Trophoblast cell (in vitro differentiated cells and primary cell): ENCODE results near the gene ARHGAP22.

Experiments
- DNase-seq, 2 donors: peaks; one replicate each; pipeline ENCODE4 v3.0.0-alpha.2; 2016
- H2AFZ ChIP-seq: 2 replicates; pipeline ENCODE4 v1.6.1; 2013; ENCODE audit warnings: low read length, moderate library complexity, mild to moderate bottlenecking; ENCODE audit not compliant: insufficient read depth, poor library complexity
- H2AK5ac ChIP-seq: 2 replicates; pipeline ENCODE4 v1.6.1; 2013; ENCODE audit warnings: mild to moderate bottlenecking, low read length
- H2BK120ac ChIP-seq: 2 replicates; pipeline ENCODE4 v1.6.1; 2013; ENCODE audit warnings: low read length, mild to moderate bottlenecking, moderate library complexity; ENCODE audit not compliant: insufficient read depth, poor library complexity
- H2BK12ac ChIP-seq: 2 replicates; pipeline ENCODE4 v1.6.1; 2013; ENCODE audit warnings: mild to moderate bottlenecking, low read length, moderate library complexity
- H2BK5ac ChIP-seq: 2 replicates; pipeline ENCODE4 v1.6.1; 2013; ENCODE audit warnings: low read length, low read depth, moderate library complexity, mild to moderate bottlenecking; ENCODE audit not compliant: poor library complexity
- H3K14ac ChIP-seq: 2 replicates; pipeline ENCODE4 v1.6.1; 2013; ENCODE audit warnings: mild to moderate bottlenecking, low read length
- H3K18ac ChIP-seq: 2 replicates; pipeline ENCODE4 v1.6.1; 2013; ENCODE audit warnings: mild to moderate bottlenecking, low read length
- H3K23ac ChIP-seq: 2 replicates; pipeline ENCODE4 v1.6.1; 2013; ENCODE audit warnings: low read length
- H3K27ac ChIP-seq: 2 replicates; pipeline ENCODE4 v1.5.1; 2013; ENCODE audit warnings: low read depth, mild to moderate bottlenecking, inconsistent platforms, low read length, moderate library complexity
- H3K27me3 ChIP-seq: 2 replicates; pipeline ENCODE4 v1.6.1; 2013; ENCODE audit warnings: inconsistent platforms, mild to moderate bottlenecking, low read length, moderate library complexity; ENCODE audit not compliant: insufficient read depth
- H3K36me3 ChIP-seq, 2 experiments: 1 replicate in 1 of 2; 2 replicates in 1 of 2; pipeline ENCODE4 v1.6.1; 2013; ENCODE audit warnings: low read length in 2 of 2, mild to moderate bottlenecking in 2 of 2, moderate library complexity in 1 of 2; ENCODE audit not compliant: insufficient read depth in 2 of 2, control insufficient read depth in 1 of 2
- H3K4ac ChIP-seq: 2 replicates; pipeline ENCODE4 v1.6.1; 2013; ENCODE audit warnings: low read depth, mild to moderate bottlenecking, low read length, moderate library complexity
- H3K4me1 ChIP-seq, 2 experiments: 1 replicate in 1 of 2; 2 replicates in 1 of 2; pipeline ENCODE4 v1.6.1; 2013; ENCODE audit warnings: low read length in 2 of 2, mild to moderate bottlenecking in 2 of 2, moderate library complexity in 1 of 2; ENCODE audit not compliant: insufficient read depth in 2 of 2, control insufficient read depth in 1 of 2
- H3K4me2 ChIP-seq: 2 replicates; pipeline ENCODE4 v1.6.1; 2013; ENCODE audit warnings: inconsistent platforms, mild to moderate bottlenecking, low read length, moderate library complexity
- H3K4me3 ChIP-seq: 2 replicates; pipeline ENCODE4 v1.5.1; 2013; ENCODE audit warnings: mild to moderate bottlenecking, low read depth, low read length, inconsistent platforms
- H3K79me1 ChIP-seq: one replicate; pipeline ENCODE4 v1.6.1; 2013; ENCODE audit warnings: low read length
- H3K79me2 ChIP-seq: 2 replicates; pipeline ENCODE4 v1.6.1; 2013; ENCODE audit warnings: low read length, mild to moderate bottlenecking; ENCODE audit not compliant: control insufficient read depth, insufficient read depth, poor library complexity
- H3K9ac ChIP-seq: 2 replicates; pipeline ENCODE4 v1.6.1; 2013; ENCODE audit warnings: mild to moderate bottlenecking, low read length
- H3K9me3 ChIP-seq: 2 replicates; pipeline ENCODE4 v1.6.1; 2013; ENCODE audit warnings: low read depth, mild to moderate bottlenecking, control low read depth, inconsistent platforms, low read length; ENCODE audit not compliant: insufficient read depth
- H4K12ac ChIP-seq: 2 replicates; pipeline ENCODE4 v1.6.1; 2013; ENCODE audit warnings: low read depth, mild to moderate bottlenecking, low read length, moderate library complexity
- H4K8ac ChIP-seq: 2 replicates; pipeline ENCODE4 v1.6.1; 2013; ENCODE audit warnings: low read depth, mild to moderate bottlenecking, low read length, moderate library complexity
- H4K91ac ChIP-seq: one replicate; pipeline ENCODE4 v1.6.1; 2013; ENCODE audit warnings: low read depth, mild to moderate bottlenecking, low read length, moderate library complexity
- WGBS: extraction: QIAGEN DNeasy Blood & Tissue Kit; methylation state at CpG from one replicate; pipeline ENCODE4 v1.1.7; 2013; ENCODE audit warnings: missing lambda C conversion rate; ENCODE audit not compliant: insufficient read length, insufficient coverage; ENCODE audit errors: extremely low coverage; 5-methylcytosine and 5-hydroxymethylcytosine counted together

Gene ARHGAP22

DNA sequence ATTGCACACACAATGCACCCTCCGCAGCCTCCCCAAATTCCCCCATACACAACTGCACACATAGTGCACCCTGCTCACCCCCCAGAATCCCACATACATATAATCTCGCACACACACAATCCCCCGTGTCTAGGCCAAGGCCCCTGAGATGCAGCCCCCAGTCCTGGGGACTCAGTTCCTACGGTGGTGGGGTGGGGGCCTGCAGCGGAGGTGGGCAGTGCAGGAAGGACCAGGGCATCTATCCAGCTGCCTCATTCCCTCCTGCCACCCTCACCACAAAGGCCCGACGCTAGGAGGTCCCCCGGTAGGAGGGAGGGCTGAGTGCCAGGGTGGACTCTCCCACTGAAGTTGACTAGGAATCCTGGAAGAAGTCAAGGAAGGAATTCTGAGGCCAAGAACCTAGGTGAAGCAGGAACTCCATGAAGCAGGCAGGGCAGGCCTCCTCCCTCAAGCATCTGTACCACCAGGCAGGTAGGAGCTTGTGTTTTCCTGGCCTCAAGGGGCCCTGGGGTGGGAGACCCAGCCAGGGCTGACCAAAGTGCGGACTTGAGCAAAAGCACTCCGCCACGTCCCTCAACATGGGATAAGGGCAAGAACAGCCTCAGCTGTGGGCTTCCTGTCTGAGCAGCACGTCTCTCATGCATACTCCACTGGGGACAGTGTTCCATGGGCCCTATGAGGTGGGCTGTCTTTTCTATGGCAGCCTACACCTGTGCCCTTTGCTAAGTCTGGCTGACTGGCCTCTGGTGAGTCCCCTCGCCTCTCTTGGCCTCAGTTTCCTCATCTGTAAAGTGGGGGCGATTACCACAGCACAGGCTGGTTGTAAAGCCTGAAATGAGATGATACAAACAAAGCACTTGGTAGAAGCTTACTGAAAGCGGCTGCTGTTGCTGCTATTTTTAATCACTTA lies 152.6 kb downstream of the ARHGAP22 start:
- H3K79me2 ChIP-seq, result no peaks in the 10 kb centered on the region
- H3K27ac ChIP-seq, result no peak overlapping the region
- no peaks in the 10 kb centered on the region for H3K36me3 ChIP-seq
- H3K18ac ChIP-seq, result no peak overlapping the region
- H2AK5ac ChIP-seq, result no peak overlapping the region
- H3K9ac ChIP-seq, result no peak overlapping the region
- no peak overlapping the region for H3K4ac ChIP-seq
- H3K4me3 ChIP-seq, result no peak overlapping the region
- H3K23ac ChIP-seq, result no peak overlapping the region
- H4K12ac ChIP-seq, result no peak overlapping the region
- no peaks in the 10 kb centered on the region for H3K27me3 ChIP-seq
- 100% methylated on average over 1 of the region's 15 CpGs for WGBS
- no peak overlapping the region for H4K91ac ChIP-seq
- H3K4me2 ChIP-seq, result no peak overlapping the region
- H3K14ac ChIP-seq, result no peak overlapping the region
- no peak overlapping the region for H2AFZ ChIP-seq
- no peak overlapping the region for H2BK12ac ChIP-seq
- no peaks in the 10 kb centered on the region for H3K4me1 ChIP-seq
- H3K9me3 ChIP-seq, result peaks cover 5% of the 10 kb centered on the region
- no peak overlapping the region for H2BK5ac ChIP-seq
- no peak overlapping the region for H2BK120ac ChIP-seq
- DNase-seq, result no peak
- no peak overlapping the region for H4K8ac ChIP-seq
- H3K79me1 ChIP-seq, result no peaks in the 10 kb centered on the region

GRCh38 chr10:48450741-48451466 lies 154.0 kb downstream of the ARHGAP22 start:
- Histone ChIP-seq H3K36me3 (no peaks in the 10 kb centered on the region), H3K4me2 (no peak overlapping the region), H3K27ac (no peak overlapping the region), H3K9me3 (peaks cover 5% of the 10 kb centered on the region), H3K4ac (no peak overlapping the region), H3K27me3 (no peaks in the 10 kb centered on the region), H4K12ac (no peak overlapping the region), H3K4me3 (no peak overlapping the region), H3K18ac (no peak overlapping the region), H3K79me2 (no peaks in the 10 kb centered on the region), H2BK12ac (no peak overlapping the region), H3K9ac (no peak overlapping the region), H2AK5ac (no peak overlapping the region), H2BK120ac (no peak overlapping the region), H2AFZ (no peak overlapping the region), H4K8ac (no peak overlapping the region), H3K4me1 (no peaks in the 10 kb centered on the region), H3K23ac (no peak overlapping the region), H2BK5ac (no peak overlapping the region), H3K79me1 (no peaks in the 10 kb centered on the region), H3K14ac (no peak overlapping the region), H4K91ac (no peak overlapping the region)
- DNase-seq, result no peak
- no CpG with 5 or more reads among the region's 43 CpGs for WGBS

GRCh38 chr10:48450233-48450740 lies 154.6 kb downstream of the ARHGAP22 start:
- no peak overlapping the region for H3K4ac ChIP-seq
- H2BK120ac ChIP-seq, result no peak overlapping the region
- no peak for DNase-seq
- H2AK5ac ChIP-seq, result no peak overlapping the region
- no peak overlapping the region for H3K4me2 ChIP-seq
- H3K9ac ChIP-seq, result no peak overlapping the region
- WGBS, result no CpG with 5 or more reads among the region's 49 CpGs
- no peak overlapping the region for H2BK12ac ChIP-seq
- peaks cover 5% of the 10 kb centered on the region for H3K9me3 ChIP-seq
- H3K4me1 ChIP-seq, result no peaks in the 10 kb centered on the region
- no peak overlapping the region for H2BK5ac ChIP-seq
- H4K8ac ChIP-seq, result no peak overlapping the region
- H3K79me1 ChIP-seq, result no peaks in the 10 kb centered on the region
- no peaks in the 10 kb centered on the region for H3K79me2 ChIP-seq
- H3K23ac ChIP-seq, result no peak overlapping the region
- no peak overlapping the region for H3K4me3 ChIP-seq
- no peak overlapping the region for H3K27ac ChIP-seq
- no peak overlapping the region for H2AFZ ChIP-seq
- H3K27me3 ChIP-seq, result no peaks in the 10 kb centered on the region
- H3K14ac ChIP-seq, result no peak overlapping the region
- no peaks in the 10 kb centered on the region for H3K36me3 ChIP-seq
- H4K12ac ChIP-seq, result no peak overlapping the region
- no peak overlapping the region for H4K91ac ChIP-seq
- no peak overlapping the region for H3K18ac ChIP-seq

DNA sequence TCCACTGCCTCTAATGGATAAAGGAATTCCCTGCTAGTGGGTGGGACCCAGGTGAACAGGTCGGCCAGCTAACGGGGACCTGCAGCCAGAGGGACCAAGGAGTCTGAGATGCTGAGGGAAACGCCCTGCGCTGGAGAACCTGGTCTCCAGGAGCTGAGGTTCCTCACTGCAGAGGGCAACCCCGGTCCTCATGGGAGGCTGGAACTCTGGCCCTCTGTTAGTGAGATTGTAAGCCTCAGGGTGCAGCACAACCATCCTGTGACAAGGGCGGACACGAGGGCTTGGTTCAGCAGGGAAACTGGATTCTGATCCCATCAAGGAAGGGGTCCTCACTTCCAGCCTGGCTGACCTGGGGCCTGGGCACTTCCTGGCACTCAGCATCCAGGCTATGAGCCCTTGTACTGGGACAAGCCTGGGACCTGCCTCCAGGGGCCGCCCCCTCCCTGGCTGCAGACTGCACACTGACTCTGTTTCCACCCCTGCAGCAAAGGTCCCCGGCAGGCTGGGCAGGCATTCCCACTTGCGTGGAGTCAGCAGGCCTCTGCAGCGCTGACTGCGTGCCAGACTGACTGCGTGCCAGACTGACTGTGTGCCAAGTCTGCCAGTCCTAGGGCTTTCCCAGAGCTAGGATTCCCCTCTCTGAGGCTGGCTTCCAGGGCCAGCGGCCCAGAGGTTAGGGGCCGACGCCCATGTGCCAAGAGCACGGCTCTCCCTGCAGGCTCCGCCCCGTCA lies 155.2 kb downstream of the ARHGAP22 start:
- WGBS, result no CpG with 5 or more reads among the region's 19 CpGs
- DNase-seq, result no peak

More for the DNA sequence above, 155.2 kb downstream of the ARHGAP22 start:
- H4K91ac ChIP-seq, result no peak overlapping the region
- H3K79me1 ChIP-seq, result no peaks in the 10 kb centered on the region
- H2BK120ac ChIP-seq, result no peak overlapping the region
- no peak overlapping the region for H3K23ac ChIP-seq
- H2BK12ac ChIP-seq, result no peak overlapping the region
- no peak overlapping the region for H4K12ac ChIP-seq
- H3K4me3 ChIP-seq, result no peak overlapping the region
- H3K4me1 ChIP-seq, result no peaks in the 10 kb centered on the region
- H3K27me3 ChIP-seq, result no peaks in the 10 kb centered on the region
- no peak overlapping the region for H2AK5ac ChIP-seq
- no peak overlapping the region for H3K27ac ChIP-seq
- peaks cover 3% of the 10 kb centered on the region for H3K9me3 ChIP-seq
- no peaks in the 10 kb centered on the region for H3K36me3 ChIP-seq
- no peak overlapping the region for H3K9ac ChIP-seq
- no peak overlapping the region for H4K8ac ChIP-seq
- no peaks in the 10 kb centered on the region for H3K79me2 ChIP-seq
- no peak overlapping the region for H3K18ac ChIP-seq
- no peak overlapping the region for H3K4ac ChIP-seq
- H3K4me2 ChIP-seq, result no peak overlapping the region
- no peak overlapping the region for H2AFZ ChIP-seq
- no peak overlapping the region for H2BK5ac ChIP-seq
- H3K14ac ChIP-seq, result no peak overlapping the region
